Measurements from ENCODE around the gene PHLDB2.

DNA sequence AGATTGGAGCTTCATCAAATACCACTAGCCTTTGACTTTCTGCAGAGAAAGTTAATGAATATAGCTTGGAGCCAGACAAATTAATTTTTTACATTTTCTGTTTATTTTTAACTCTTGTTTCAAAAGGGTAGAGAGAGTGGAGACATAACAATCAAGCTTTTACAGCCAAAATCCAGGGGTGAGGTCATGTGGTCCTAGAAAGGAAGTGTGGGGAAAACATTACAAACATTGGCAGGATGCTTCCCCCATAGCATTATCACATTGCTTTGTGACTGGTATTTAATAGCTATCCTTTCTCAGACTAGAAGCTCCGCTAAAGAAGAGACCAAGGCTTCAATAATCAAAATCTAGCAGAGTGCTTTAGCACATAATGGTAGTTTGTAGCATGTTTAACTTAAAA, 46.4 kb upstream of the PHLDB2 start:
- TF ChIP-seq, protein P1, sequence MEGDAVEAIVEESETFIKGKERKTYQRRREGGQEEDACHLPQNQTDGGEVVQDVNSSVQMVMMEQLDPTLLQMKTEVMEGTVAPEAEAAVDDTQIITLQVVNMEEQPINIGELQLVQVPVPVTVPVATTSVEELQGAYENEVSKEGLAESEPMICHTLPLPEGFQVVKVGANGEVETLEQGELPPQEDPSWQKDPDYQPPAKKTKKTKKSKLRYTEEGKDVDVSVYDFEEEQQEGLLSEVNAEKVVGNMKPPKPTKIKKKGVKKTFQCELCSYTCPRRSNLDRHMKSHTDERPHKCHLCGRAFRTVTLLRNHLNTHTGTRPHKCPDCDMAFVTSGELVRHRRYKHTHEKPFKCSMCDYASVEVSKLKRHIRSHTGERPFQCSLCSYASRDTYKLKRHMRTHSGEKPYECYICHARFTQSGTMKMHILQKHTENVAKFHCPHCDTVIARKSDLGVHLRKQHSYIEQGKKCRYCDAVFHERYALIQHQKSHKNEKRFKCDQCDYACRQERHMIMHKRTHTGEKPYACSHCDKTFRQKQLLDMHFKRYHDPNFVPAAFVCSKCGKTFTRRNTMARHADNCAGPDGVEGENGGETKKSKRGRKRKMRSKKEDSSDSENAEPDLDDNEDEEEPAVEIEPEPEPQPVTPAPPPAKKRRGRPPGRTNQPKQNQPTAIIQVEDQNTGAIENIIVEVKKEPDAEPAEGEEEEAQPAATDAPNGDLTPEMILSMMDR (IDR thresholded peaks at IDR 0.05), result no peak
- TF ChIP-seq POLR2A (IDR thresholded peaks at IDR 0.05), result no peak

All from uterus (tissue), 2 donors.